Endothelial cell of umbilical vein (primary cell): ENCODE data around the gene TTLL11. TPM values are rescaled to one million over a fixed set of nuclear protein-coding genes. Genes with fewer than 3 reads are reported as not detected.

Experiments used
- BruUV-seq: library from RNA; stranded (reverse); fragments of 400-500 nt; replicated peaks from 2 replicates; lab custom pipeline; 2021; lab: Mats Ljungman, UMichigan
- CTCF ChIA-PET: fragments of 300-600, 350-600 bp; sonication (Branson Sonifier 250); formaldehyde crosslinking; loops from one replicate; lab custom pipeline; 2021; ENCODE audit warnings: antibody characterized with exemption, inconsistent platforms; lab: Charles Lee
- POLR2A ChIA-PET: fragments of 300-600, 350-600 bp; sonication (Branson Sonifier 250); formaldehyde crosslinking; loops from one replicate; lab custom pipeline; 2021; ENCODE audit warnings: antibody characterized with exemption, inconsistent platforms; lab: Charles Lee
- DNase-seq: peaks from one replicate; pipeline ENCODE4 v3.0.0-alpha.2; 2011; ENCODE audit warnings: low read depth, low spot score
- FAIRE-seq: peaks from 2 replicates; lab custom pipeline; 2011; peaks lifted over from hg19 to GRCh38; lab: Jason Lieb, UNC
- H2AFZ ChIP-seq: 2 replicates; pipeline ENCODE4 v1.6.0; 2012; ENCODE audit warnings: low read depth, low read length, control low read depth, inconsistent platforms
- H3K27ac ChIP-seq: 2 replicates; pipeline ENCODE4 v1.5.1; 2011; ENCODE audit warnings: low read depth, mild to moderate bottlenecking, control low read depth, low read length, moderate library complexity; ENCODE audit not compliant: insufficient read depth
- H3K27me3 ChIP-seq, 2 experiments: 2 replicates each; pipeline versions ENCODE4 v1.6.0 to v1.6.1; 2011; ENCODE audit warnings: low read length in 2 of 2, mixed read lengths in 1 of 2; ENCODE audit not compliant: control insufficient read depth in 2 of 2, insufficient read depth in 2 of 2
- H3K36me3 ChIP-seq, 2 experiments: 2 replicates in 1 of 2; 3 replicates in 1 of 2; pipeline ENCODE4 v1.5.1; 2011; ENCODE audit warnings: low read length in 2 of 2, mild to moderate bottlenecking in 1 of 2, moderate library complexity in 1 of 2; ENCODE audit not compliant: control insufficient read depth in 2 of 2, insufficient read depth in 2 of 2; ENCODE audit errors: extremely low read depth in 1 of 2
- H3K4me1 ChIP-seq: 3 replicates; pipeline ENCODE4 v1.5.1; 2011; ENCODE audit warnings: mild to moderate bottlenecking, low read length; ENCODE audit not compliant: control insufficient read depth, insufficient read depth; ENCODE audit errors: extremely low read depth
- H3K4me2 ChIP-seq: 2 replicates; pipeline ENCODE4 v1.6.1; 2011; ENCODE audit warnings: low read length, control low read depth, mixed read lengths; ENCODE audit not compliant: insufficient read depth
- H3K4me3 ChIP-seq, 3 experiments: fragments of 200-600 bp in 1 of 3; sonication (generic), shearing (Covaris generic) in 1 of 3; replicated peaks in 1 of 3; 2 replicates each; pipeline ENCODE4 v1.5.1; 2011 to 2016; ENCODE audit warnings: control low read depth in 3 of 3, low read length in 3 of 3, mild to moderate bottlenecking in 2 of 3, inconsistent platforms in 1 of 3, low read depth in 1 of 3, moderate library complexity in 1 of 3; ENCODE audit not compliant: insufficient read depth in 1 of 3
- H3K79me2 ChIP-seq: 2 replicates; pipeline ENCODE4 v1.6.0; 2012; ENCODE audit warnings: low read length, inconsistent platforms; ENCODE audit not compliant: control insufficient read depth, insufficient read depth
- H3K9ac ChIP-seq: replicated peaks from 2 replicates; pipeline ENCODE3; 2011; ENCODE audit warnings: low read length, control low read depth; ENCODE audit not compliant: insufficient read depth; ENCODE audit errors: extremely low read depth
- H3K9me1 ChIP-seq: replicated peaks from 3 replicates; pipeline ENCODE4 v1.6.0; 2011; ENCODE audit warnings: mild to moderate bottlenecking, low read length; ENCODE audit not compliant: control insufficient read depth, insufficient read depth; ENCODE audit errors: extremely low read depth
- H3K9me3 ChIP-seq: replicated peaks from 2 replicates; pipeline ENCODE4 v1.5.1; 2012; ENCODE audit warnings: low read length, inconsistent platforms; ENCODE audit not compliant: control insufficient read depth, insufficient read depth
- H4K20me1 ChIP-seq: replicated peaks from 2 replicates; pipeline ENCODE3; 2011; ENCODE audit warnings: mild to moderate bottlenecking, low read length; ENCODE audit not compliant: control insufficient read depth, insufficient read depth; ENCODE audit errors: extremely low read depth
- EZH2 ChIP-seq: IDR thresholded peaks from 2 replicates; pipeline ENCODE4 v1.6.1; 2012; ENCODE audit warnings: borderline replicate concordance, low read depth, mild to moderate bottlenecking, moderate library complexity, low read length, inconsistent platforms; ENCODE audit not compliant: severe bottlenecking
- FOS ChIP-seq: IDR thresholded peaks from 2 replicates; pipeline ENCODE4 v1.6.1; 2011; ENCODE audit warnings: mild to moderate bottlenecking, low read length, moderate library complexity, borderline replicate concordance; ENCODE audit not compliant: insufficient read depth
- GATA2 ChIP-seq: IDR thresholded peaks from 2 replicates; pipeline ENCODE4 v1.7.0; 2011; ENCODE audit warnings: low read depth, mild to moderate bottlenecking, moderate library complexity, mixed read lengths, low read length; ENCODE audit not compliant: insufficient read length, insufficient read depth
- JUN ChIP-seq: IDR thresholded peaks from 2 replicates; pipeline ENCODE4 v1.6.1; 2011; ENCODE audit warnings: borderline replicate concordance, low read depth; ENCODE audit not compliant: insufficient read length, insufficient read depth
- MAX ChIP-seq: IDR thresholded peaks from 2 replicates; pipeline ENCODE4 v1.6.1; 2011; ENCODE audit not compliant: insufficient read depth, insufficient read length
- MYC ChIP-seq: IDR thresholded peaks from one replicate; pipeline ENCODE4 v1.6.1; 2011; ENCODE audit warnings: mild to moderate bottlenecking, low read depth, low read length
- POLR2A ChIP-seq: IDR thresholded peaks from 2 replicates; pipeline ENCODE4 v1.6.1; 2012; ENCODE audit warnings: low read depth, mild to moderate bottlenecking, control low read depth, low read length
- POLR2AphosphoS5 ChIP-seq: IDR thresholded peaks from 2 replicates; pipeline ENCODE4 v1.6.1; 2012; ENCODE audit warnings: low read depth, mild to moderate bottlenecking, control low read depth, low read length, moderate library complexity; ENCODE audit not compliant: insufficient read depth
- dilution Hi-C: fragments of 300-500 bp; cut with MboI; formaldehyde crosslinking; loops from one replicate; pipeline ENCODE4 v1.15.0; 2019; ENCODE audit warnings: low sequenced_read_pairs; ENCODE audit not compliant: extremely low pct_ligation_motif_present
- intact Hi-C: fragments of 100-400 bp; cut with micrococcal nuclease; formaldehyde crosslinking; loops from one replicate; pipeline ENCODE4 v1.10.0; 2022
- polyA plus RNA-seq, 4 experiments: library from polyadenylated mRNA; depleted of rRNA in 3 of 4; stranded (reverse) in 3 of 4; unstranded in 1 of 4; fragments of >200 nt; gene quantifications; 2 replicates each; pipeline versions ENCODE4 v1.2.1 to v1.2.3, GENCODE V29; 2011 to 2012; ENCODE audit warnings: missing spikeins in 1 of 4
- total RNA-seq: library from RNA; stranded (reverse); gene quantifications from 2 replicates; pipeline ENCODE4 v1.2.3, GENCODE V29; 2021
- TF ChIP-seq, protein P1 (sequence below), 2 donors: IDR thresholded peaks; 1 replicate in 1 of 2; 2 replicates in 1 of 2; pipeline ENCODE4 v1.5.1; 2011; ENCODE audit warnings: low read length in 2 of 2, mild to moderate bottlenecking in 2 of 2, moderate library complexity in 2 of 2, control low read depth in 1 of 2, inconsistent platforms in 1 of 2, low read depth in 1 of 2; ENCODE audit not compliant: insufficient read depth in 1 of 2; ENCODE audit errors: extremely low read depth in 1 of 2

TTLL11 gene
- total and polyA plus RNA-seq, 2 donors (not counting 3 experiments of a cell fraction or from before 2014, with no cell fraction given), result 4.9 to 5.1 TPM

- no peak for DNase-seq
- ChIA-PET CTCF (no interaction called here), POLR2A (no interaction called here)
- H3K27ac ChIP-seq, result no peak overlapping the region
- no peak overlapping the region for H3K9ac ChIP-seq
- H4K20me1 ChIP-seq, result no peaks in the 10 kb centered on the region
- H3K4me1 ChIP-seq, result no peaks in the 10 kb centered on the region
- H3K4me3 ChIP-seq, result no peak overlapping the region
- no peaks in the 10 kb centered on the region for H3K9me1 ChIP-seq
- H3K36me3 ChIP-seq, result no peaks in the 10 kb centered on the region
- no peak overlapping the region for H3K4me2 ChIP-seq
- dilution Hi-C loops, result no loop called here
- peaks cover 5 to 11% of the 10 kb centered on the region in 2 experiments for H3K27me3 ChIP-seq
- TF ChIP-seq FOS, result no peak
- TF ChIP-seq EZH2, result no peak
- no peak for TF ChIP-seq GATA2
- TF ChIP-seq, protein P1, sequence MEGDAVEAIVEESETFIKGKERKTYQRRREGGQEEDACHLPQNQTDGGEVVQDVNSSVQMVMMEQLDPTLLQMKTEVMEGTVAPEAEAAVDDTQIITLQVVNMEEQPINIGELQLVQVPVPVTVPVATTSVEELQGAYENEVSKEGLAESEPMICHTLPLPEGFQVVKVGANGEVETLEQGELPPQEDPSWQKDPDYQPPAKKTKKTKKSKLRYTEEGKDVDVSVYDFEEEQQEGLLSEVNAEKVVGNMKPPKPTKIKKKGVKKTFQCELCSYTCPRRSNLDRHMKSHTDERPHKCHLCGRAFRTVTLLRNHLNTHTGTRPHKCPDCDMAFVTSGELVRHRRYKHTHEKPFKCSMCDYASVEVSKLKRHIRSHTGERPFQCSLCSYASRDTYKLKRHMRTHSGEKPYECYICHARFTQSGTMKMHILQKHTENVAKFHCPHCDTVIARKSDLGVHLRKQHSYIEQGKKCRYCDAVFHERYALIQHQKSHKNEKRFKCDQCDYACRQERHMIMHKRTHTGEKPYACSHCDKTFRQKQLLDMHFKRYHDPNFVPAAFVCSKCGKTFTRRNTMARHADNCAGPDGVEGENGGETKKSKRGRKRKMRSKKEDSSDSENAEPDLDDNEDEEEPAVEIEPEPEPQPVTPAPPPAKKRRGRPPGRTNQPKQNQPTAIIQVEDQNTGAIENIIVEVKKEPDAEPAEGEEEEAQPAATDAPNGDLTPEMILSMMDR (IDR thresholded peaks at IDR 0.05; ENCODE audit: extremely low read depth in 1 of 2, insufficient read depth in 1 of 2, low read depth in 1 of 2, low read length in 2 of 2), result no peak
- no peak for TF ChIP-seq POLR2A
- TF ChIP-seq JUN, result no peak
- TF ChIP-seq MAX, result no peak
- no peak for TF ChIP-seq MYC
- TF ChIP-seq POLR2AphosphoS5, result no peak
- no peak for FAIRE-seq
- H3K79me2 ChIP-seq, result no peaks in the 10 kb centered on the region
- H2AFZ ChIP-seq, result no peak overlapping the region
- intact Hi-C loops, result no loop called here
- BruUV-seq, result no TSS peak
- no peaks in the 10 kb centered on the region for H3K9me3 ChIP-seq
Observed at GRCh38 chr9:121800376-121800775, 292.7 kb downstream of the TTLL11 start.
